K562 treated with DMSO at 1 percent for 24 hours (cell line): ENCODE data around the gene OR5M10. TPM values are rescaled to one million over a fixed set of nuclear protein-coding genes. Genes with fewer than 3 reads are reported as not detected.

Source experiments
- total RNA-seq: library from RNA; unstranded; fragments of 300-600 nt; gene quantifications from 2 replicates; pipeline ENCODE4 v1.2.3, GENCODE V29; 2022; ENCODE audit warnings: low read depth; ENCODE audit not compliant: insufficient read depth

Gene OR5M10
- total RNA-seq = not detected in 2 replicates

DNA sequence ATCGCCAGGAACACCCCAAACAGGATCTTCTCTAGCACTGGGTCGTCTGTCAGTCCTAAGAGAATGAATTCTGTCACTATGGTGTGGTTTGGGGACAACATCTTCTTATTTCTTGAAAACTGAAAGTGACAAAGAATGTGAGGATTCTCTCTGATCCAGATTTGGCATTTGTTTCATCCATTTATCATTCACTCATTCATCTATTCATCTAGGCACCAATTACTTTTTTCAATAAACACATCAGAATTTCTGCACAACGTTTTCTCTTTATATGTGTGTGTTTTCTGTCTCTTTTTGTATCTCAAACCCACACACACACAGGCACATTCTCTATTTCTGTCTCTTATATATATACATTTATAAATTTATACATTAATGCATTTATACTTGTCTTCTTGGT is at the start of gene OR5M10:
TSS of gene OR5M10 (minus strand) at position 101 of the 400 bp plus-strand sequence. CDS start at position 101, 0 bp downstream.

DNA sequence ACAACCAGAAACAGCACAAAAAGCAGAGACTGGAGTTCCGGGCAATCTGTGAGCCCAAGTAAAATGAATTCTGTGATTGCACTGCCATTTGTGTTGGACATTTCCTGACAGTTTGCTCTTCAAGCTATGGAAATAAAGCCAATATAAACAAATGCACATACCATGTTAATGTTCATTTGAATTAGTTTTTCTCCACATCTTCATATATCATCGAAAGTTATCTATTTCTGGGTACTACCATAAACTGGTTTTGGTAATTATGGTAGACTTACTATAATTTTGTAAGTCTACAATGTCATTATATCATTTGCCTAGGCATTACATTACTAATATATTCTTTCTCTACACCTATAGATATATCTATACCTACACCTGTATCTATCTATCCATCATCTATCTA is 34.4 kb downstream of the OR5M10 start, which contains the start of gene OR5M11:
TSS of gene OR5M11 (minus strand) at position 101 of the 400 bp plus-strand sequence. CDS start at position 101, 0 bp downstream.

Other genes starting within 250 kb of the OR5M10 start
- gene OR8K1, start 231.7 kb downstream of the OR5M10 start, total RNA-seq = not detected in 2 replicates
- gene OR8J1, start 223.4 kb downstream of the OR5M10 start, total RNA-seq = not detected in 2 replicates
- gene OR8U1, start 202.1 kb downstream of the OR5M10 start, total RNA-seq = not detected in 2 replicates
- gene OR5AL1, start 165.0 kb downstream of the OR5M10 start, total RNA-seq = not detected in 2 replicates
- gene OR5M3, start 104.4 kb downstream of the OR5M10 start, total RNA-seq = not detected in 2 replicates
- gene OR5M8, start 86.4 kb downstream of the OR5M10 start, total RNA-seq = not detected in 2 replicates
- gene OR5M11, start 34.5 kb downstream of the OR5M10 start, total RNA-seq = not detected in 2 replicates
- not detected in 2 replicates for gene OR5M1, start 37.2 kb upstream of the OR5M10 start, total RNA-seq
- not detected in 2 replicates for gene OR5AP2, start 64.7 kb upstream of the OR5M10 start, total RNA-seq
- not detected in 2 replicates for gene OR5AR1, start 86.0 kb upstream of the OR5M10 start, total RNA-seq
- not detected in 2 replicates for gene OR9G1, start 121.4 kb upstream of the OR5M10 start, total RNA-seq
- not detected in 2 replicates for gene OR9G4, start 171.0 kb upstream of the OR5M10 start, total RNA-seq